ENCODE data around the gene PCDH7. TPM values are rescaled to one million over a fixed set of nuclear protein-coding genes. Genes with fewer than 3 reads are reported as not detected.

Gene PCDH7
- total and polyA plus RNA-seq, 7 donors = 0.60 to 221 (median 156) TPM

DNA sequence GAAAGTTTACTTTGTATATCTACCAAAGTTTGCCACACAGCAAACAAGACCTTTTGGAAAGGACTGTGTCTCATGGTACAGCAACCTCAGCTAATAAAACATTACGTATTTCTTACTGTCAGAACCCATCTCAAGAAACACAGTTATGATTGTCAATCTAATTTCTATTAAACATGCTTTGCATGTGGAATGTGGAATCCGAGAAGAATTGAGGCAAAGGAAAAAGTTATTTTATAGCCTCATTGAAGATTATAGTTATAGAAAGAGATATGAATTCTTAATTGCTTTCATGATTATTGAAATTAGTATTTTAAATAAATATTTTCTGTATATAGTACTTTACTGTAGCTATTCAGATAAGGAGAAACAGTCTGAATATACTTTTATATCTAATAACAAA, 5.4 kb downstream of the PCDH7 start:
- WGBS, 2 donors = 72 to 73% methylated on average over 2 of the region's 2 CpGs
- Histone ChIP-seq H3K27ac (peak overlapping the region in 2 of 4 donors; percentile 22 to 49), H3K4me1 (peaks cover 0 to 37% (median 12%) of the 10 kb centered on the region in 4 donors), H3K36me3 (no peaks in the 10 kb centered on the region), H3K4me3 (peak overlapping the region; percentile 62 to 92 (median 80)), H3K27me3 (peaks cover 0 to 5% (median 0%) of the 10 kb centered on the region in 3 donors), H3K9me3 (no peaks in the 10 kb centered on the region)
- intact Hi-C loops (cut with DNase I) = loop anchor here (10.0 kb wide), 2 partner anchors 169 to 369 kb away; no protein-coding TSS in a partner anchor
- TF ChIP-seq EP300 (IDR thresholded peaks at IDR 0.05) (no peak), POLR2AphosphoS5 (IDR thresholded peaks at IDR 0.05) (no peak), POLR2A (IDR thresholded peaks at IDR 0.05) (no peak)
- TF ChIP-seq, protein P1, sequence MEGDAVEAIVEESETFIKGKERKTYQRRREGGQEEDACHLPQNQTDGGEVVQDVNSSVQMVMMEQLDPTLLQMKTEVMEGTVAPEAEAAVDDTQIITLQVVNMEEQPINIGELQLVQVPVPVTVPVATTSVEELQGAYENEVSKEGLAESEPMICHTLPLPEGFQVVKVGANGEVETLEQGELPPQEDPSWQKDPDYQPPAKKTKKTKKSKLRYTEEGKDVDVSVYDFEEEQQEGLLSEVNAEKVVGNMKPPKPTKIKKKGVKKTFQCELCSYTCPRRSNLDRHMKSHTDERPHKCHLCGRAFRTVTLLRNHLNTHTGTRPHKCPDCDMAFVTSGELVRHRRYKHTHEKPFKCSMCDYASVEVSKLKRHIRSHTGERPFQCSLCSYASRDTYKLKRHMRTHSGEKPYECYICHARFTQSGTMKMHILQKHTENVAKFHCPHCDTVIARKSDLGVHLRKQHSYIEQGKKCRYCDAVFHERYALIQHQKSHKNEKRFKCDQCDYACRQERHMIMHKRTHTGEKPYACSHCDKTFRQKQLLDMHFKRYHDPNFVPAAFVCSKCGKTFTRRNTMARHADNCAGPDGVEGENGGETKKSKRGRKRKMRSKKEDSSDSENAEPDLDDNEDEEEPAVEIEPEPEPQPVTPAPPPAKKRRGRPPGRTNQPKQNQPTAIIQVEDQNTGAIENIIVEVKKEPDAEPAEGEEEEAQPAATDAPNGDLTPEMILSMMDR (IDR thresholded peaks at IDR 0.05) = no peak
- DNase-seq = no peak

GRCh38 chr4:30726090-30726675, 6.0 kb downstream of the PCDH7 start:
- peaks cover 0 to 39% (median 12%) of the 10 kb centered on the region in 4 donors for H3K4me1 ChIP-seq
- intact Hi-C loops (cut with DNase I) = loop anchor here (10.0 kb wide), 2 partner anchors 169 to 369 kb away; no protein-coding TSS in a partner anchor
- 54 to 65% methylated on average over 2 of the region's 2 CpGs for WGBS, 2 donors
- peaks cover 0 to 5% (median 0%) of the 10 kb centered on the region in 3 donors for H3K27me3 ChIP-seq
- H3K36me3 ChIP-seq = no peaks in the 10 kb centered on the region
- H3K4me3 ChIP-seq = peak overlapping the region; percentile 2 to 92 (median 80)
- no peak for DNase-seq
- no peak for TF ChIP-seq POLR2A (IDR thresholded peaks at IDR 0.05)
- TF ChIP-seq EP300 (IDR thresholded peaks at IDR 0.05) = no peak
- no peak for TF ChIP-seq POLR2AphosphoS5 (IDR thresholded peaks at IDR 0.05)
- TF ChIP-seq, protein P1 (IDR thresholded peaks at IDR 0.05) = no peak
- peak overlapping the region in 2 of 4 donors; percentile 22 to 49 for H3K27ac ChIP-seq
- H3K9me3 ChIP-seq = no peaks in the 10 kb centered on the region

DNA sequence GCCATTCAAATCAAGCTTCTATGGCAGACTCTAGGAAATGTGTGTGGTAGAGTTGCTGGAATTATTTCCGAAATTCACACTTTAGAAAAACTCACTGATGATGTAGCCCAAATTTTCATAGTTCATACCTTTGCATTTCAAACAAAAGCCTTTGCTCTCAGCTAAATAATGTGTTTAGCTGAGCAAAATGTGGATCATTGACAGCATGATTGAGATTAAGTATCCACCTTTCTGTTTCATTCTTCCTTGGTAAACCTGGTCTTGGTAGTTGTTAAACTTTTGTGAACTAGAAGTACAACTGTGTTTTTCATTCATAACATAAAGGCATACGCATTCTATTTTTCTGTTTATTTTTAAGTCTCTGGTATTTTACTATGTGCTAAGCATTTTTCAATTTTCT, 7.2 kb downstream of the PCDH7 start:
- DNase-seq = no peak
- H3K9me3 ChIP-seq = no peaks in the 10 kb centered on the region
- WGBS, 2 donors = 78 to 86% methylated on average over 2 of the region's 2 CpGs
- peaks cover 0 to under 1% (median 0%) of the 10 kb centered on the region in 3 donors for H3K27me3 ChIP-seq
- intact Hi-C loops (cut with DNase I) = loop anchor here (10.0 kb wide), 2 partner anchors 167 to 367 kb away; no protein-coding TSS in a partner anchor
- TF ChIP-seq, protein P1 (IDR thresholded peaks at IDR 0.05) = no peak
- TF ChIP-seq POLR2A (IDR thresholded peaks at IDR 0.05) = no peak
- no peak for TF ChIP-seq POLR2AphosphoS5 (IDR thresholded peaks at IDR 0.05)
- TF ChIP-seq EP300 (IDR thresholded peaks at IDR 0.05) = no peak
- peak overlapping the region in 3 of 4 donors; percentile 73 to 92 (median 88) for H3K4me3 ChIP-seq
- H3K4me1 ChIP-seq = peaks cover 0 to 46% (median 12%) of the 10 kb centered on the region in 4 donors
- H3K36me3 ChIP-seq = no peaks in the 10 kb centered on the region
- peak overlapping the region in 1 of 4 donors; percentile 49 for H3K27ac ChIP-seq

DNA sequence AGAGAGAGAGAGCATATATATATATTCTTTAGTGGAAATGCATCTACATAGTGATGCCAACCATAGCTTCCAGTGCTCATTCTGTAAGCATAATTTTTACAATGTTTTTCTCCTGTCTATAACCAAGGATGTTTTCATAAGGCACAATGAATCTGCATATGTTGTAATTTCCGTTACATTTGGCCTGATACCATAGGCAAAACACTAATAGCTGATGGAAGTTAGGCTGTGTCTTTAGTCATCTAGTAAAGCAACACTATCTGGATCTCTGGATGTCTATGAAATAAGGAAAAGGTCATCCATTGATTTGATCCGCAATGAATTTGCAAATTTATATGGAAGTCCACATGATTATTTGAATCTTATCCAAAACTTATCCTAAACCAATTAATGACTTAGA, 8.1 kb downstream of the PCDH7 start:
- WGBS, 2 donors = 91 to 92% methylated on average over 2 of the region's 2 CpGs
- peaks cover 0 to 46% (median 12%) of the 10 kb centered on the region in 4 donors for H3K4me1 ChIP-seq

More for the DNA sequence above, 8.1 kb downstream of the PCDH7 start:
- Histone ChIP-seq H3K27me3 (no peaks in the 10 kb centered on the region), H3K27ac (peak overlapping the region in 1 of 4 donors; percentile 23), H3K9me3 (no peaks in the 10 kb centered on the region), H3K4me3 (no peak overlapping the region), H3K36me3 (no peaks in the 10 kb centered on the region)
- DNase-seq = no peak
- intact Hi-C loops (cut with DNase I) = loop anchor here (10.0 kb wide), 2 partner anchors 166 to 366 kb away; no protein-coding TSS in a partner anchor
- TF ChIP-seq, protein P1 (IDR thresholded peaks at IDR 0.05) = no peak
- no peak for TF ChIP-seq POLR2AphosphoS5 (IDR thresholded peaks at IDR 0.05)
- TF ChIP-seq POLR2A (IDR thresholded peaks at IDR 0.05) = no peak
- TF ChIP-seq EP300 (IDR thresholded peaks at IDR 0.05) = no peak

Data from sigmoid colon (tissue), 7 donors.